Glutamatergic neuron (in vitro differentiated cells): ENCODE results near the gene POC5. TPM values are rescaled to one million over a fixed set of nuclear protein-coding genes. Genes with fewer than 3 reads are reported as not detected.
A peak's percentile ranks its signal among the peaks of the same experiment; 100 is the strongest.

Experiments
- DNase-seq: peaks from one replicate; pipeline ENCODE4 v3.0.0; 2022
- H3K27ac Mint-ChIP-seq: one replicate; pipeline ENCODE4 v1.8.0; 2020; ENCODE audit warnings: mild to moderate bottlenecking, mixed read lengths, inconsistent platforms; ENCODE audit not compliant: unreplicated experiment
- H3K27me3 Mint-ChIP-seq: one replicate; pipeline ENCODE4 v1.8.0; 2020; ENCODE audit warnings: mild to moderate bottlenecking, moderate library complexity, mixed read lengths, inconsistent platforms; ENCODE audit not compliant: unreplicated experiment
- H3K36me3 Mint-ChIP-seq: one replicate; pipeline ENCODE4 v1.8.0; 2020; ENCODE audit warnings: mild to moderate bottlenecking, mixed read lengths, inconsistent platforms; ENCODE audit not compliant: unreplicated experiment
- H3K4me1 Mint-ChIP-seq: one replicate; pipeline ENCODE4 v1.8.0; 2020; ENCODE audit warnings: mild to moderate bottlenecking, low read depth, mixed read lengths, inconsistent platforms; ENCODE audit not compliant: unreplicated experiment
- H3K4me3 Mint-ChIP-seq: one replicate; pipeline ENCODE4 v1.8.0; 2020; ENCODE audit warnings: mild to moderate bottlenecking, mixed read lengths, inconsistent platforms; ENCODE audit not compliant: unreplicated experiment
- H3K9me3 Mint-ChIP-seq: one replicate; pipeline ENCODE4 v1.8.0; 2020; ENCODE audit warnings: mild to moderate bottlenecking, moderate library complexity, mixed read lengths, inconsistent platforms; ENCODE audit not compliant: unreplicated experiment
- CTCF ChIP-seq: fragments of 200-600 bp; sonication (generic); IDR thresholded peaks from one replicate; pipeline ENCODE4 v1.5.0; 2021; ENCODE audit not compliant: partially characterized antibody, unreplicated experiment
- total RNA-seq: library from RNA; stranded (reverse); fragmentation: NEBNext Ultra II Directional; extraction: Animal tissue kit (Norgen Biotek cat#: 25700); gene quantifications from one replicate; pipeline ENCODE4 v1.2.1, GENCODE V29; 2021; ENCODE audit not compliant: unreplicated experiment

POC5 gene
- total RNA-seq, 1 donor from 2014 or later: 21.5 TPM

GRCh38 chr5:75640826-75641225 lies 76.4 kb downstream of the POC5 start:
- no peak for DNase-seq
- no peaks in the 10 kb centered on the region for H3K4me1 Mint-ChIP-seq
- no peak overlapping the region for H3K27ac Mint-ChIP-seq
- peaks cover 4% of the 10 kb centered on the region for H3K36me3 Mint-ChIP-seq
- H3K27me3 Mint-ChIP-seq: peaks cover 2% of the 10 kb centered on the region
- no peak overlapping the region for H3K4me3 Mint-ChIP-seq
- no peak for TF ChIP-seq CTCF
- H3K9me3 Mint-ChIP-seq: peaks cover 1% of the 10 kb centered on the region

- H3K4me1 Mint-ChIP-seq: no peaks in the 10 kb centered on the region
- H3K36me3 Mint-ChIP-seq: peaks cover 4% of the 10 kb centered on the region
- H3K27me3 Mint-ChIP-seq: peaks cover 4% of the 10 kb centered on the region
- TF ChIP-seq CTCF: no peak
- H3K27ac Mint-ChIP-seq: no peak overlapping the region
- peaks cover 1% of the 10 kb centered on the region for H3K9me3 Mint-ChIP-seq
- DNase-seq: no peak
- H3K4me3 Mint-ChIP-seq: no peak overlapping the region
Observed at GRCh38 chr5:75640395-75640794, 76.8 kb downstream of the POC5 start.

DNA sequence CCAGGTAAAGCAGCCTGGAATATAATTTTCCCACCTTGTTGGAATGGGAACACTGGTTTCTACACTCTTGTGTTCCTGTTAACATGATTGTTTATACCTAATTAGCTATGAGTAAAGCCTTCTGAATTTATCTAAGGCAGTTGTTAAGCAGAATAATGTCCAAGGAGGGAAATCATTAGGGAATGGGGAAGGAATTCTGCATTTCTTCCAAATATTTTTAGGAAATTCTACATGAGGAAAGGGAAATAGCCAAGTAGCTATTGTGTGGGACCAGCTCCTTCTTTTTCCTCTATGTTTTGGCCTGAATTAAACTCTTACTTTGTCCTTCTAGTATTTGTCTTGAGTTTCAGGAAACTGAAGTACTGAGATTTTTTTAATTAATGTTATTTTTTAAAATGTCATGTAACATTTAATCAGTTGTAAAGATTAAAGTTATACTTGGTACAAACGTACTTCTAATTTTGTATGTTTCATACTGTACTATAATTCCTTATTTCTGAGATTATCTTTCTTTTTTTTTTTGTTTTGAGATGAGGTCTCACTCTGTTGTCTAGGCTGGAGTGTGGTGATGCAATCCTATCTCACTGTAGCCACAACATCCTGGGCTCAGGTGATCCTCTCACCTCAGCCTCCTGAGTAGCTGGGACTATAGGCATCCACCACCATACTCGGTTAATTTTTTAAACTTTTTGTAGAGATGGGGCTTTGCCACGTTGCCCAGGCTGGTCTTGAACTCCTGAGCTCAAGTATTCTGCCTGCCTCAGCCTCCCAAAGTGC lies 77.5 kb downstream of the POC5 start:
- Mint-ChIP-seq H3K27ac (no peak overlapping the region), H3K36me3 (peaks cover 4% of the 10 kb centered on the region), H3K4me3 (no peak overlapping the region), H3K9me3 (peaks cover 1% of the 10 kb centered on the region), H3K4me1 (no peaks in the 10 kb centered on the region), H3K27me3 (peaks cover 4% of the 10 kb centered on the region)
- DNase-seq: no peak
- TF ChIP-seq CTCF: no peak

GRCh38 chr5:75637949-75638348 lies 79.3 kb downstream of the POC5 start:
- no peak for TF ChIP-seq CTCF
- no peaks in the 10 kb centered on the region for H3K4me1 Mint-ChIP-seq
- H3K27me3 Mint-ChIP-seq: peaks cover 4% of the 10 kb centered on the region
- H3K36me3 Mint-ChIP-seq: peaks cover 4% of the 10 kb centered on the region
- H3K9me3 Mint-ChIP-seq: peaks cover 1% of the 10 kb centered on the region
- no peak overlapping the region for H3K4me3 Mint-ChIP-seq
- H3K27ac Mint-ChIP-seq: no peak overlapping the region
- DNase-seq: no peak

- Mint-ChIP-seq H3K27me3 (peaks cover 4% of the 10 kb centered on the region), H3K4me3 (no peak overlapping the region), H3K4me1 (no peaks in the 10 kb centered on the region), H3K9me3 (peaks cover 1% of the 10 kb centered on the region), H3K36me3 (peaks cover 5% of the 10 kb centered on the region), H3K27ac (peak overlapping the region; percentile 31)
- TF ChIP-seq CTCF: no peak
- no peak for DNase-seq
Observed at GRCh38 chr5:75632321-75632720, 84.9 kb downstream of the POC5 start.
